Kidney epithelial cell (primary cell): ENCODE results near the gene FAM13C. TPM values are rescaled to one million over a fixed set of nuclear protein-coding genes. Genes with fewer than 3 reads are reported as not detected.

ENCODE experiments used
- DNase-seq: peaks from one replicate; pipeline ENCODE4 v3.0.0-alpha.2; 2010; ENCODE audit warnings: low read depth
- H3K27me3 ChIP-seq: 2 replicates; pipeline ENCODE4 v1.6.0; 2011; ENCODE audit warnings: low read length; ENCODE audit not compliant: control insufficient read depth, insufficient read depth
- H3K36me3 ChIP-seq: 2 replicates; pipeline ENCODE4 v1.5.1; 2011; ENCODE audit warnings: low read length; ENCODE audit not compliant: control insufficient read depth, insufficient read depth
- H3K4me3 ChIP-seq: 2 replicates; pipeline ENCODE4 v1.5.1; 2011; ENCODE audit warnings: low read depth, mild to moderate bottlenecking, control low read depth, low read length
- total RNA-seq: library from RNA; depleted of rRNA; stranded (reverse); fragments of >200 nt; gene quantifications from 2 replicates; pipeline ENCODE4 v1.2.3, GENCODE V29; 2015
- TF ChIP-seq, protein P1 (sequence below): IDR thresholded peaks from 2 replicates; pipeline ENCODE4 v1.5.1; 2011; ENCODE audit warnings: mild to moderate bottlenecking, moderate library complexity, low read length, control low read depth, inconsistent platforms; ENCODE audit not compliant: insufficient read depth, poor library complexity, severe bottlenecking

Gene FAM13C
- total RNA-seq, 1 donor from 2014 or later: 0.21 TPM

DNA sequence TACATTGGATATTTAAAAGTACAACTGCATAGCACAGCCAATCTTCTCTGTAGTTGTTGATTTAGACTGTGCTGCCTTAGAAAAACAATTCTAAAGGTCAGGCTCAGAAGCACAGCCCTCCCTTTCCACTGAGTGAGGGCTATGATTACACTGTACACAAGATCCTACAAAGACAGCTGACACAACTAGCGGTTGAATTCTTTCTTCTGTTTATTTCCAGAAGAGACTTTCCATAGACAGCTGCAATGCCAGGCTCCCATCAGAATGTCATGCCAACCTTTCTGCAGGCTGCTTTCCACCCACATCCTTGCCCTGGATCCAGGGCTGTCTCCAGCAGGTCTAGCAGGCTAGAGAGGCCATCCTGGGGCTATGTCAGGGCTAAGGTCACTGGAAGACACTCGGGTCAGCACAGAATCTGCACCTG is 39.3 kb downstream of the FAM13C start:
- Histone ChIP-seq H3K27me3 (no peaks in the 10 kb centered on the region), H3K36me3 (no peaks in the 10 kb centered on the region), H3K4me3 (no peak overlapping the region)
- DNase-seq: no peak
- TF ChIP-seq, protein P1, sequence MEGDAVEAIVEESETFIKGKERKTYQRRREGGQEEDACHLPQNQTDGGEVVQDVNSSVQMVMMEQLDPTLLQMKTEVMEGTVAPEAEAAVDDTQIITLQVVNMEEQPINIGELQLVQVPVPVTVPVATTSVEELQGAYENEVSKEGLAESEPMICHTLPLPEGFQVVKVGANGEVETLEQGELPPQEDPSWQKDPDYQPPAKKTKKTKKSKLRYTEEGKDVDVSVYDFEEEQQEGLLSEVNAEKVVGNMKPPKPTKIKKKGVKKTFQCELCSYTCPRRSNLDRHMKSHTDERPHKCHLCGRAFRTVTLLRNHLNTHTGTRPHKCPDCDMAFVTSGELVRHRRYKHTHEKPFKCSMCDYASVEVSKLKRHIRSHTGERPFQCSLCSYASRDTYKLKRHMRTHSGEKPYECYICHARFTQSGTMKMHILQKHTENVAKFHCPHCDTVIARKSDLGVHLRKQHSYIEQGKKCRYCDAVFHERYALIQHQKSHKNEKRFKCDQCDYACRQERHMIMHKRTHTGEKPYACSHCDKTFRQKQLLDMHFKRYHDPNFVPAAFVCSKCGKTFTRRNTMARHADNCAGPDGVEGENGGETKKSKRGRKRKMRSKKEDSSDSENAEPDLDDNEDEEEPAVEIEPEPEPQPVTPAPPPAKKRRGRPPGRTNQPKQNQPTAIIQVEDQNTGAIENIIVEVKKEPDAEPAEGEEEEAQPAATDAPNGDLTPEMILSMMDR: no peak

DNA sequence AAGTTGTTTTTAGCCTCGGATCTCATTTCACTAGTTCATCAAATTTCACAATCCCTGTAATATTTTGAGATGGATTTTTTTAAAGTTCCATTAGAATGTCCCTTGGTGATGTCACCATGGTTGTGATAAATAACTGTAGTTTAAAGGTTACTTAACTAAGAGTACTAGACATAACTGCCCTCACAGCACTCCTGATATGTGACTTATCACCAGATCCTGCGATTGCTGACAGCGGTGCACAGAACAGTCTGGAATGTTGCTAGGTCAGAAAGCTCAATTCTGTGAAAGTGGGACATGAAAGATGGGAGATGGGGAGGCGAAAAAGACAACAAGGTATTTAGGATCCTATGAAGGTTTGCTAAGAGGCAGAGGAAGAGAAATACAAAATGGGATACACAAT is 40.2 kb downstream of the FAM13C start:
- no peaks in the 10 kb centered on the region for H3K27me3 ChIP-seq
- no peak for DNase-seq
- no peaks in the 10 kb centered on the region for H3K36me3 ChIP-seq
- no peak overlapping the region for H3K4me3 ChIP-seq
- TF ChIP-seq, protein P1: no peak

DNA sequence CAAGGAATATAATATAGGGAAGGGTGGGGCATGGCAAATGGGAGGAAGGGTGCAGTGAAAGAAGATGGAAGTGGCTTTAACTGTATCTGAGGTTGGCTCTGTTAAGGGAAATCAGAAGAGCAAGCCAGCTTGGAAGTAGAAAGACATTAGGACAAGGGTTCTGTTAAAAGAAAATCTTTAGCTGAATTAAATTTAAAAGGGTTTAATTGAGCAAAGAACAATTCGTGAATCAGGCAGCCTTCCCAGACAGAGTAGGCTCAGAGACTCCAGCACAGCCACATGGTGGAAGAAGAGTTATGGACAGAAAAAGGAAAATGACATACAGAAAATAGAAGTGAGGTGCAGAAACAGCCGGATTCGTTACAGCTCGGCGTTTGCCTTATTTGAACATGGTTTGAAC is 42.0 kb downstream of the FAM13C start:
- DNase-seq: no peak
- Histone ChIP-seq H3K4me3 (no peak overlapping the region), H3K27me3 (no peaks in the 10 kb centered on the region), H3K36me3 (no peaks in the 10 kb centered on the region)
- TF ChIP-seq, protein P1: no peak

DNA sequence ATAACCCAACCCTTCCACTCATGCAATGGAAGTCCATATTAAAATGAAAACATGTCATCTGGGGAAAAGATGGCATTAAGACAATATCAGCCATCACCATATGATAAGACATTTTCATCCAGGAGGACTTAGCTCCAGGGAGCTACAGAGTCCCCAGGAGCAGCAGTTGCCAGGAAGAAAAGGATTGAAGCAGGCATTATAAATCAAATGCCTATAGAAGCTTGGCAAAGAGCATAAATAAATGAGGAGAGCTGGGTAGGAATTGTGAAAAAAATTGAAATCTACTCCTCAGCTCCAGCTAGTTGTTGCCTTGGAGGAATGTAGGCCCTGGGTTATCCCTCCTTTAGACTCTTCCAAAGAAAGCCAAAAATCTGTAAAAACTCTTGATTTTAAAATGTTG is 42.5 kb downstream of the FAM13C start:
- TF ChIP-seq, protein P1: no peak
- Histone ChIP-seq H3K27me3 (no peaks in the 10 kb centered on the region), H3K36me3 (no peaks in the 10 kb centered on the region), H3K4me3 (no peak overlapping the region)
- no peak for DNase-seq

DNA sequence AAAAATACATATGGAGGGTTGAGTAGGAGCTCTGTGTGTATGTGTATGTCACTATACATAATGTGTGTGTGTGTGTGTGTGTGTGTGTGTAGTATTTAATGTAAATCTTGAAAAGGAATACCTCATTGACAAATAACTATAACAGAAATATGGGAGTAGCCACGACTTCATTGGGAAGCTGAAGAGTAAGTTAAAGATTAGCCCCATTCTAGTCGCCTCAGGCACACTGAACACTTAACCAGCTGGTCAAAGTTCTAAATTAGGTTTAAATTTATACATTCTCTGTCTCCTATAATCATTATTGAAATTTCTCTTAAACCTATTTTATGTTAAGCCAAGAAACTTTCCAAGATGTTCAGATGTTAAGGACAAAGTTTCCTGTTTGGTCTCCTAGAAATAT is 45.3 kb downstream of the FAM13C start:
- no peak overlapping the region for H3K4me3 ChIP-seq
- H3K36me3 ChIP-seq: no peaks in the 10 kb centered on the region
- DNase-seq: no peak
- H3K27me3 ChIP-seq: no peaks in the 10 kb centered on the region
- TF ChIP-seq, protein P1: no peak

DNA sequence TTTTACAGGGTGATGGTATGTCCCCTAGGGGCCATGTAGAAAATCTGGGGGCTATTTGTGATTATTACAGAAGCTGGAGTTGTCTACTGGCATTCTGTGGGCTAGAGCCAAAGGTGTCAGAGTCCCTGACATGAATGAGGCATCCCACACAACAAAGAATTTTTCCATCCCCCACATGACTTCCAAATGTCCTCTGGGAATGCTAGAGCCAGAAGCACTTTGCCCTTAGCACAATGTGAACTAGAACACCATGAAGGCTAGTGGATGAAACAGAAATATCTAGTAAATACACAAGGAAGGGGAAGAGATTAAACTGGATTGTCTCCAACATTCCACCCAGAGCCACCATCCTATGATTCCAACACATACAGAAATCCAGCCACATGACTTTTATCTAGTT is 46.9 kb downstream of the FAM13C start:
- no peak for DNase-seq
- H3K27me3 ChIP-seq: no peaks in the 10 kb centered on the region
- H3K4me3 ChIP-seq: no peak overlapping the region
- TF ChIP-seq, protein P1: no peak
- H3K36me3 ChIP-seq: no peaks in the 10 kb centered on the region
